HepG2 (cell line): ENCODE measurements around the gene VSX1. TPM values are rescaled to one million over a fixed set of nuclear protein-coding genes. Genes with fewer than 3 reads are reported as not detected.
A peak's percentile ranks its signal among the peaks of the same experiment; 100 is the strongest.

Source experiments
- AKAP8 ChIP-seq: sonication (generic); formaldehyde crosslinking; IDR thresholded peaks from 2 replicates; pipeline ENCODE4 v1.5.1; 2020; ENCODE audit warnings: mild to moderate bottlenecking, missing genetic modification reagents
- BORCS8-MEF2B ChIP-seq: sonication (generic); formaldehyde crosslinking; IDR thresholded peaks from 2 replicates; pipeline ENCODE4 v1.8.0; 2022; ENCODE audit warnings: mild to moderate bottlenecking, missing genetic modification reagents
- CBX1 ChIP-seq: IDR thresholded peaks from one replicate; pipeline ENCODE4 v1.6.1; 2016; ENCODE audit warnings: antibody characterized with exemption, low read depth
- CCAR2 ChIP-seq: fragments of 200-400 bp; formaldehyde crosslinking; optimal IDR thresholded peaks from 2 replicates; pipeline ENCODE3; 2018; ENCODE audit warnings: low read depth, mild to moderate bottlenecking, low read length, moderate library complexity
- DNMT1 ChIP-seq: sonication (generic); formaldehyde crosslinking; IDR thresholded peaks from 2 replicates; pipeline ENCODE4 v1.5.1; 2020; ENCODE audit warnings: mild to moderate bottlenecking, missing genetic modification reagents
- FOXO1 ChIP-seq: sonication (generic); formaldehyde crosslinking; IDR thresholded peaks from 2 replicates; pipeline ENCODE4 v1.4.0; 2020; ENCODE audit warnings: missing genetic modification reagents
- GATAD2A ChIP-seq: IDR thresholded peaks from 2 replicates; pipeline ENCODE4 v1.6.1; 2016
- HDAC1 ChIP-seq: sonication (generic); formaldehyde crosslinking; IDR thresholded peaks from 2 replicates; pipeline ENCODE4 v1.5.1; 2020; ENCODE audit warnings: mild to moderate bottlenecking, missing genetic modification reagents
- JUND ChIP-seq: sonication (generic); formaldehyde crosslinking; IDR thresholded peaks from 2 replicates; pipeline ENCODE4 v1.8.0; 2022; ENCODE audit warnings: mild to moderate bottlenecking, missing genetic modification reagents
- MAZ ChIP-seq, 2 experiments: sonication (generic) in 1 of 2; formaldehyde crosslinking in 1 of 2; IDR thresholded peaks; 2 replicates each; pipeline versions ENCODE4 v1.5.0 to v1.6.1; 2012 to 2020; ENCODE audit warnings: low read depth in 2 of 2, mild to moderate bottlenecking in 2 of 2, borderline replicate concordance in 1 of 2, improper control_type of control experiment in 1 of 2, low read length in 1 of 2, missing genetic modification reagents in 1 of 2, moderate library complexity in 1 of 2
- PHF8 ChIP-seq: sonication (generic); formaldehyde crosslinking; IDR thresholded peaks from 2 replicates; pipeline ENCODE4 v1.5.0; 2020; ENCODE audit warnings: missing genetic modification reagents
- RXRB ChIP-seq: IDR thresholded peaks from 2 replicates; pipeline ENCODE4 v1.6.1; 2016; ENCODE audit warnings: borderline replicate concordance, missing genetic modification reagents, missing compliant biosample characterization
- ZBTB1 ChIP-seq: sonication (generic); formaldehyde crosslinking; IDR thresholded peaks from 2 replicates; pipeline ENCODE4 v1.4.0; 2020; ENCODE audit warnings: missing genetic modification reagents, borderline replicate concordance
- ZBTB8A ChIP-seq: sonication (generic); formaldehyde crosslinking; IDR thresholded peaks from 2 replicates; pipeline ENCODE4 v1.4.0; 2020; ENCODE audit warnings: mild to moderate bottlenecking, low read depth, missing genetic modification reagents, borderline replicate concordance
- ZMYM3 ChIP-seq: sonication (generic); formaldehyde crosslinking; IDR thresholded peaks from 2 replicates; pipeline ENCODE4 v1.5.1; 2020; ENCODE audit warnings: mild to moderate bottlenecking, missing genetic modification reagents
- ZNF124 ChIP-seq: sonication (generic); formaldehyde crosslinking; IDR thresholded peaks from 2 replicates; pipeline ENCODE4 v1.4.0; 2020; ENCODE audit warnings: missing genetic modification reagents
- ZNF264 ChIP-seq: sonication (generic); formaldehyde crosslinking; IDR thresholded peaks from 2 replicates; pipeline ENCODE4 v1.4.0; 2020; ENCODE audit warnings: missing genetic modification reagents
- ZNF296 ChIP-seq: sonication (generic); formaldehyde crosslinking; conservative IDR thresholded peaks from 2 replicates; pipeline ENCODE4 v1.5.0; 2020; ENCODE audit warnings: mild to moderate bottlenecking, missing genetic modification reagents
- ZNF331 ChIP-seq: sonication (generic); formaldehyde crosslinking; IDR thresholded peaks from 2 replicates; pipeline ENCODE4 v1.4.0; 2020; ENCODE audit warnings: missing genetic modification reagents
- ZNF337 ChIP-seq: sonication (generic); formaldehyde crosslinking; IDR thresholded peaks from 2 replicates; pipeline ENCODE4 v1.5.1; 2020; ENCODE audit warnings: missing genetic modification reagents, low read depth, mild to moderate bottlenecking, borderline replicate concordance
- ZNF510 ChIP-seq: sonication (generic); formaldehyde crosslinking; IDR thresholded peaks from 2 replicates; pipeline ENCODE4 v1.4.0; 2020; ENCODE audit warnings: low read depth, mild to moderate bottlenecking, missing genetic modification reagents
- ZNF713 ChIP-seq: sonication (generic); formaldehyde crosslinking; IDR thresholded peaks from 2 replicates; pipeline ENCODE4 v1.4.0; 2020; ENCODE audit warnings: mild to moderate bottlenecking, missing genetic modification reagents
- polyA plus RNA-seq, 8 experiments: library from polyadenylated mRNA; depleted of rRNA in 3 of 8; stranded (reverse) in 7 of 8; unstranded in 1 of 8; fragments of >200 nt; fragmentation: Illumina TruSeq in 4 of 8; extraction: Trizol in 4 of 8; gene quantifications; 2 replicates each; pipeline versions ENCODE4 v1.2.1 to v1.2.3, GENCODE V29; 2011 to 2016; ENCODE audit warnings: low read depth in 4 of 8, missing spikeins in 1 of 8, mixed read lengths in 1 of 8; ENCODE audit not compliant: insufficient read depth in 1 of 8
- total RNA-seq, 5 experiments: library from RNA; depleted of rRNA; stranded (reverse); fragments of >200 nt; fragmentation: Illumina TruSeq; extraction: Trizol; gene quantifications; 2 replicates each; pipeline ENCODE4 v1.2.3, GENCODE V29; 2016; ENCODE audit warnings: low read depth in 1 of 5
- TF ChIP-seq, protein P1 (sequence below): sonication (generic); formaldehyde crosslinking; IDR thresholded peaks from 2 replicates; pipeline ENCODE4 v1.8.1; 2023; ENCODE audit warnings: mild to moderate bottlenecking, missing genetic modification reagents
- TF ChIP-seq, protein P2 (sequence below): conservative IDR thresholded peaks from 2 replicates; pipeline ENCODE4 v1.6.1; 2018; ENCODE audit warnings: missing genetic modification reagents
- TF ChIP-seq, protein P3 (sequence below): sonication (generic); formaldehyde crosslinking; IDR thresholded peaks from 2 replicates; pipeline ENCODE4 v1.4.0; 2020; ENCODE audit warnings: missing genetic modification reagents
- TF ChIP-seq, protein P4 (sequence below): sonication (generic); formaldehyde crosslinking; conservative IDR thresholded peaks from 2 replicates; pipeline ENCODE4 v1.8.1; 2023; ENCODE audit warnings: missing genetic modification reagents

Gene VSX1
- total and polyA plus RNA-seq, 2 of the 13 experiments (the other 11 are each of a cell fraction or from before 2014, with no cell fraction given), result 0.04 TPM; not detected in 1

DNA sequence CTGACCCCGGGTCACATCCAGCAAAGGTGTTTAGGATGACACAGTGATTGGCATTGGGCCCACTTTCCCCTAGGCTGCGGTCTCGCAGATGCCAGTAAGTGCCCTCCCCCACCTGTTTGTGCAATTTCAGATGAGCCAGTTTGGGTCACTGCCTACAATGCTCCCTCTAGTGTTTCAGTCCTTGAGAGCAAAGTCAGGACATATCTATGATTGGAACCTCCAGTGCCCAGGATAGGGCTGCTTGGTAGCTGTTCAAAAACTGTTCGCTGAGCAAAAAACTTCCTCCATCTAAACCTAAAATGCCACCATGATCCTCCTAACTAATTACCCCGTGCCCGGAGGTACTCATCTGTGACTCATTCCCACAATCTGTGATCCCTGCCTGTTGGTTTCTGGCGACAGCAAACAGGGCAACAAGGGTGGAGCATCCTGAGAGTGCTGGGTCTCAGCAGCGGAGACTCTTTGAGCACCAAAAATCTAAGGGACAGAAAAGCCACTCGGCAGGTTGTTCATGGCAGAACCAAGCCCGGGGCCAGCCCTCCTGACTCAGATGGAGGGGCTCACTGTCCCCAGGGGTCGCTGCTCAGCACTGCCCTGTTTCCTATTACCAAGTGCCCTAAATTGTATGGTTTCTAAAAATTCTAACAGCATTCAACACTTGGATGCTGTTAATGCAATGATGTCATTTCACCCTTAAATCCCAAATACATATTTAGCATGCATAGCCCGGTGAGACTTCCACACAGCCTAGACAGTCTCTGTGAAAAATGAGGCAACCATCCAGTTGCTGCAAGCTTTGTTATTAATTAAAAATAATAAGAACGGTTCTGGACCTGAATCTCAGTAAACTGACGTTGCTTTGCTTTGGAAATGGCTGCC, 5.0 kb downstream of the VSX1 start (continued):
- TF ChIP-seq ZBTB1 (CRISPR knock-in tag) (no peak), ZNF124 (CRISPR knock-in tag) (no peak), ZMYM3 (CRISPR knock-in tag) (0 out of 2 replicates have a peak, but pooled peaks have one; percentile 16), FOXO1 (CRISPR knock-in tag) (peak; percentile 36; the same call in 1 of the 2 replicates), ZNF510 (no peak), RXRB (peak; percentile 18; the same call in 1 of the 2 replicates), CCAR2 (no peak), MAZ (IDR thresholded peaks at IDR 0.05; ENCODE audit: borderline replicate concordance, low read depth, low read length) (no peak), MAZ (CRISPR knock-in tag; IDR thresholded peaks at IDR 0.05; ENCODE audit: low read depth) (0 out of 2 replicates have a peak, but pooled peaks have one; percentile 39), ZNF337 (CRISPR knock-in tag) (no peak), CBX1 (no peak), ZNF713 (CRISPR knock-in tag) (no peak), BORCS8-MEF2B (CRISPR knock-in tag) (no peak), HDAC1 (CRISPR knock-in tag) (no peak), GATAD2A (CRISPR knock-in tag) (peak; percentile 65; the same call in 1 of the 2 replicates), ZNF331 (peak; percentile 51), DNMT1 (no peak), JUND (0 out of 2 replicates have a peak, but pooled peaks have one; percentile 16), ZNF264 (CRISPR knock-in tag) (peak; percentile 98), PHF8 (CRISPR knock-in tag) (no peak), AKAP8 (no peak), ZBTB8A (no peak), ZNF296 (CRISPR knock-in tag) (no peak)
- TF ChIP-seq, protein P1, sequence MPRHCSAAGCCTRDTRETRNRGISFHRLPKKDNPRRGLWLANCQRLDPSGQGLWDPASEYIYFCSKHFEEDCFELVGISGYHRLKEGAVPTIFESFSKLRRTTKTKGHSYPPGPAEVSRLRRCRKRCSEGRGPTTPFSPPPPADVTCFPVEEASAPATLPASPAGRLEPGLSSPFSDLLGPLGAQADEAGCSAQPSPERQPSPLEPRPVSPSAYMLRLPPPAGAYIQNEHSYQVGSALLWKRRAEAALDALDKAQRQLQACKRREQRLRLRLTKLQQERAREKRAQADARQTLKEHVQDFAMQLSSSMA, result no peak
- TF ChIP-seq, protein P2, sequence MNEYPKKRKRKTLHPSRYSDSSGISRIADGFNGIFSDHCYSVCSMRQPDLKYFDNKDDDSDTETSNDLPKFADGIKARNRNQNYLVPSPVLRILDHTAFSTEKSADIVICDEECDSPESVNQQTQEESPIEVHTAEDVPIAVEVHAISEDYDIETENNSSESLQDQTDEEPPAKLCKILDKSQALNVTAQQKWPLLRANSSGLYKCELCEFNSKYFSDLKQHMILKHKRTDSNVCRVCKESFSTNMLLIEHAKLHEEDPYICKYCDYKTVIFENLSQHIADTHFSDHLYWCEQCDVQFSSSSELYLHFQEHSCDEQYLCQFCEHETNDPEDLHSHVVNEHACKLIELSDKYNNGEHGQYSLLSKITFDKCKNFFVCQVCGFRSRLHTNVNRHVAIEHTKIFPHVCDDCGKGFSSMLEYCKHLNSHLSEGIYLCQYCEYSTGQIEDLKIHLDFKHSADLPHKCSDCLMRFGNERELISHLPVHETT, result no peak
- TF ChIP-seq, protein P3, sequence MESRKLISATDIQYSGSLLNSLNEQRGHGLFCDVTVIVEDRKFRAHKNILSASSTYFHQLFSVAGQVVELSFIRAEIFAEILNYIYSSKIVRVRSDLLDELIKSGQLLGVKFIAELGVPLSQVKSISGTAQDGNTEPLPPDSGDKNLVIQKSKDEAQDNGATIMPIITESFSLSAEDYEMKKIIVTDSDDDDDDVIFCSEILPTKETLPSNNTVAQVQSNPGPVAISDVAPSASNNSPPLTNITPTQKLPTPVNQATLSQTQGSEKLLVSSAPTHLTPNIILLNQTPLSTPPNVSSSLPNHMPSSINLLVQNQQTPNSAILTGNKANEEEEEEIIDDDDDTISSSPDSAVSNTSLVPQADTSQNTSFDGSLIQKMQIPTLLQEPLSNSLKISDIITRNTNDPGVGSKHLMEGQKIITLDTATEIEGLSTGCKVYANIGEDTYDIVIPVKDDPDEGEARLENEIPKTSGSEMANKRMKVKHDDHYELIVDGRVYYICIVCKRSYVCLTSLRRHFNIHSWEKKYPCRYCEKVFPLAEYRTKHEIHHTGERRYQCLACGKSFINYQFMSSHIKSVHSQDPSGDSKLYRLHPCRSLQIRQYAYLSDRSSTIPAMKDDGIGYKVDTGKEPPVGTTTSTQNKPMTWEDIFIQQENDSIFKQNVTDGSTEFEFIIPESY (CRISPR knock-in tag), result no peak
- TF ChIP-seq, protein P4, sequence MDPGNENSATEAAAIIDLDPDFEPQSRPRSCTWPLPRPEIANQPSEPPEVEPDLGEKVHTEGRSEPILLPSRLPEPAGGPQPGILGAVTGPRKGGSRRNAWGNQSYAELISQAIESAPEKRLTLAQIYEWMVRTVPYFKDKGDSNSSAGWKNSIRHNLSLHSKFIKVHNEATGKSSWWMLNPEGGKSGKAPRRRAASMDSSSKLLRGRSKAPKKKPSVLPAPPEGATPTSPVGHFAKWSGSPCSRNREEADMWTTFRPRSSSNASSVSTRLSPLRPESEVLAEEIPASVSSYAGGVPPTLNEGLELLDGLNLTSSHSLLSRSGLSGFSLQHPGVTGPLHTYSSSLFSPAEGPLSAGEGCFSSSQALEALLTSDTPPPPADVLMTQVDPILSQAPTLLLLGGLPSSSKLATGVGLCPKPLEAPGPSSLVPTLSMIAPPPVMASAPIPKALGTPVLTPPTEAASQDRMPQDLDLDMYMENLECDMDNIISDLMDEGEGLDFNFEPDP (CRISPR knock-in tag), result no peak
